Mucosa of rectum (tissue), 2 donors: ENCODE results near the gene CYP4Z1.
"Not testable (repeated sequence)": the region's sequence is repeated elsewhere in the genome, so short reads cannot be mapped to it uniquely, and the experiment has no call there.

Experiments used
- H3K27ac ChIP-seq, 2 donors: one replicate each; pipeline ENCODE4 v1.7.0; 2013; ENCODE audit warnings: inconsistent platforms in 2 of 2, low read depth in 2 of 2, low read length in 2 of 2
- H3K27me3 ChIP-seq, 2 donors: one replicate each; pipeline ENCODE4 v1.7.0; 2013; ENCODE audit warnings: low read length in 2 of 2; ENCODE audit not compliant: control insufficient read depth in 2 of 2, insufficient read depth in 2 of 2
- H3K36me3 ChIP-seq, 2 donors: one replicate each; pipeline ENCODE4 v1.7.0; 2013; ENCODE audit warnings: low read length in 2 of 2; ENCODE audit not compliant: control insufficient read depth in 2 of 2, insufficient read depth in 2 of 2
- H3K4me1 ChIP-seq, 2 donors: one replicate each; pipeline ENCODE4 v1.7.0; 2013; ENCODE audit warnings: low read length in 2 of 2, mild to moderate bottlenecking in 1 of 2; ENCODE audit not compliant: control insufficient read depth in 2 of 2, insufficient read depth in 2 of 2
- H3K4me3 ChIP-seq, 2 donors: one replicate each; pipeline ENCODE4 v1.7.0; 2013; ENCODE audit warnings: low read length in 2 of 2
- H3K9ac ChIP-seq, 2 donors: one replicate each; pipeline ENCODE4 v1.7.0; 2013; ENCODE audit warnings: low read length in 2 of 2, low read depth in 1 of 2, mild to moderate bottlenecking in 1 of 2
- H3K9me3 ChIP-seq, 2 donors: one replicate each; pipeline ENCODE4 v1.7.0; 2013; ENCODE audit warnings: low read length in 2 of 2; ENCODE audit not compliant: control insufficient read depth in 2 of 2
- donor health status: healthy.
- donor health status: Normal muscosa, but diverticular disease.

CYP4Z1 gene

GRCh38 chr1:47126997-47127396 is 60.0 kb downstream of the CYP4Z1 start:
- H3K4me1 ChIP-seq, H3K27ac ChIP-seq, H3K9ac ChIP-seq, H3K36me3 ChIP-seq, H3K27me3 ChIP-seq, H3K4me3 ChIP-seq, H3K9me3 ChIP-seq: not testable (repeated sequence)

DNA sequence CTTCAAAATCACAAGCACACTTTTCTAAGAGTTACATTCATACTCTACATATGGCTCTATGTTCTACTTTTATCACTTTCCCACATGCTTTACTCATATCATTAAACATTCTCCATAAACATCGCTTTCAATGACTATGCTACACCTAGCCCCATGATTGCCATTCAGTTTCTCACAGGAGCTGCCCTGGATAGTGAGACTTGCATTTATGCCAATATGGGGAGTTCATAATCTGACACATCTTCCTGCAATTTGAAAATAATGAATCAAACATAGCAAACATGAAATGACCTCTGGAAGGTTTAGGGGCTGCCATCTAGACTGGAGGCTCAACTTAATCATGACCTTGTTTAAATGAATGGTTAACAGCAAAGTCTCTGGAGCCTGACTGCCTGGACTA is 61.2 kb downstream of the CYP4Z1 start:
- H3K9ac ChIP-seq = no peak overlapping the region
- H3K27me3 ChIP-seq = no peaks in the 10 kb centered on the region
- no peak overlapping the region for H3K4me3 ChIP-seq
- no peaks in the 10 kb centered on the region for H3K36me3 ChIP-seq
- H3K4me1 ChIP-seq = no peaks in the 10 kb centered on the region
- H3K27ac ChIP-seq = no peak overlapping the region
- no peaks in the 10 kb centered on the region for H3K9me3 ChIP-seq

- H3K27ac ChIP-seq, H3K36me3 ChIP-seq, H3K4me3 ChIP-seq, H3K9ac ChIP-seq, H3K9me3 ChIP-seq, H3K27me3 ChIP-seq, H3K4me1 ChIP-seq: not testable (repeated sequence)
These were observed 61.8 kb downstream of the CYP4Z1 start for GRCh38 chr1:47128854-47129253.

- not testable (repeated sequence) for H3K27me3 ChIP-seq, H3K9ac ChIP-seq, H3K4me3 ChIP-seq, H3K36me3 ChIP-seq, H3K4me1 ChIP-seq, H3K27ac ChIP-seq, H3K9me3 ChIP-seq
These were observed 62.6 kb downstream of the CYP4Z1 start for GRCh38 chr1:47129489-47130230.

DNA sequence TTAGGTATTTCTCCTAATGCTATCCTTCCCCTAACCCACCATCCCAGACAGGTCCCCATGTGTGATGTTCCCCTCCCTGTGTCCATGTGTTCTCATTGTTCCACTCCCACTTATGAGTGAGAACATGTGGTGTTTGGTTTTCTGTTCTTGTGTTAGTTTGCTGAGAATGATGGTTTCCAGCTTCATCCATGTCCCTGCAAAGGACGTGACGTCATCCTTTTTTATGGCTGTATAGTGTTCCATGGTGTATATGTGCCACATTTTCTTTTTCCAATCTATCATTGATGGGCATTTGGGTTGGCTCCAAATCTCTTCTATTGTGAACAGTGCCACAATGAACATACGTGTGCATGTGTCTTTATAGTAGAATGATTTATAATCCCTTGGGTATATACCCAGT is 65.6 kb downstream of the CYP4Z1 start:
- H3K4me3 ChIP-seq, H3K9me3 ChIP-seq, H3K36me3 ChIP-seq, H3K9ac ChIP-seq, H3K27ac ChIP-seq, H3K4me1 ChIP-seq, H3K27me3 ChIP-seq: not testable (repeated sequence)

- no peaks in the 10 kb centered on the region for H3K9me3 ChIP-seq
- H3K9ac ChIP-seq = no peak within 1 kb of the TSS
- H3K4me3 ChIP-seq = no peak within 1 kb of the TSS
- H3K27me3 ChIP-seq = no peaks in the 10 kb centered on the region
- no peaks in the 10 kb centered on the region for H3K4me1 ChIP-seq
- no peaks in the 10 kb centered on the region for H3K36me3 ChIP-seq
- H3K27ac ChIP-seq = no peak within 1 kb of the TSS
These were observed 70.2 kb downstream of the CYP4Z1 start, which contains the start of gene CYP4A22 for GRCh38 chr1:47137198-47137597. TSS of gene CYP4A22 (plus strand) at chr1:47137441. CDS start at chr1:47137486, 45 bp downstream.

- H3K27ac ChIP-seq = no peak overlapping the region
- H3K4me1 ChIP-seq = no peaks in the 10 kb centered on the region
- H3K9me3 ChIP-seq = no peaks in the 10 kb centered on the region
- H3K27me3 ChIP-seq = no peaks in the 10 kb centered on the region
- no peaks in the 10 kb centered on the region for H3K36me3 ChIP-seq
- no peak overlapping the region for H3K4me3 ChIP-seq
- no peak overlapping the region for H3K9ac ChIP-seq
These were observed 71.0 kb downstream of the CYP4Z1 start for GRCh38 chr1:47137925-47138615.

DNA sequence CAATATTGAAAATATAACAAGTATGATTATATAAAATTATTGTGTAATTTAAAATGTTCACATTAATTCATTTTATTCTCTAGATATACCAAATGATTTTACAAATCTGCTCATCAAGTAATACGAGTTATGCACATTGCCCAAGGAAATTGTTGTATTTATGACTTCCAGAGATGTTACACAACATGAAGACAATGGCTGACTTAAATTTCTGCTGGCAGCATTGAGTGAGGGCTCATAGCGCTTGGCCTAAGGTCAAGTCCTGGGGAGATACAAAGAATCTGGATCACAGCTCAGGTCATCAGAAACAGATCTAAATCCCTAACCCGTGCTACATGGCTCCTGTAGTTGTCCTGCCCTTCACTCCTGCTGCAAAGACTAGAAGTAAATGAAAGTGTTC is 73.3 kb downstream of the CYP4Z1 start:
- not testable (repeated sequence) for H3K4me3 ChIP-seq, H3K36me3 ChIP-seq, H3K9me3 ChIP-seq, H3K9ac ChIP-seq, H3K27ac ChIP-seq, H3K27me3 ChIP-seq, H3K4me1 ChIP-seq

DNA sequence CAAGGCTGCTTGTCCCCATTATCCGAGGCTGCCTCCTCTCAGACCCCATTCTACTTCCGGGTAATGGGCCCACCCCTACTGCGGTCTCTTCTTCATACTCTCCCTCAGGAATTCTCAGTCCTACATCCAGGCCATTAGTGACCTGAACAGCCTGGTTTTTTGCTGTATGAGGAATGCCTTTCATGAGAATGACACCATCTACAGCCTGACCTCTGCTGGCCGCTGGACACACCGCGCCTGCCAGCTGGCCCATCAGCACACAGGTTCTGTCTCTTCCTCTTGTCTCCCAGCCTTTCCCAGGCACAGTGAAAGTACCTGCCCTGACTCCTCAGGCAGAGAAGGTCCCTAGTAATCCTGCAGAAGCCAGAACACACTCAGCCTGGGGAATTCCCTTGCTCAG is 76.6 kb downstream of the CYP4Z1 start:
- not testable (repeated sequence) for H3K27me3 ChIP-seq

GRCh38 chr1:47146495-47146894 is 79.5 kb downstream of the CYP4Z1 start:
- not testable (repeated sequence) for H3K27me3 ChIP-seq, H3K36me3 ChIP-seq, H3K4me1 ChIP-seq

More for the DNA sequence above, 76.6 kb downstream of the CYP4Z1 start:
- H3K4me3 ChIP-seq, H3K4me1 ChIP-seq, H3K9me3 ChIP-seq, H3K9ac ChIP-seq, H3K36me3 ChIP-seq, H3K27ac ChIP-seq: not testable (repeated sequence)

More at GRCh38 chr1:47146495-47146894, 79.5 kb downstream of the CYP4Z1 start:
- H3K9me3 ChIP-seq, H3K9ac ChIP-seq, H3K27ac ChIP-seq, H3K4me3 ChIP-seq: not testable (repeated sequence)
